Eye (tissue), 1 donor: Measurements from ENCODE around the gene GRIK2.
"Not testable (repeated sequence)": the region's sequence is repeated elsewhere in the genome, so short reads cannot be mapped to it uniquely, and the experiment has no call there.

Source experiments
- DNase-seq: peaks from one replicate; pipeline ENCODE4 v3.0.0-alpha.2; 2015

The GRIK2 gene

GRCh38 chr6:101541894-101542293 lies 148.4 kb downstream of the GRIK2 start:
- DNase-seq, result no peak

- no peak for DNase-seq
Measured at GRCh38 chr6:101543796-101544195, 150.3 kb downstream of the GRIK2 start.

- no peak for DNase-seq
Measured at GRCh38 chr6:101544286-101544685, 150.8 kb downstream of the GRIK2 start.

- DNase-seq, result no peak
Measured at GRCh38 chr6:101545191-101545590, 151.7 kb downstream of the GRIK2 start.

GRCh38 chr6:101550451-101550850 lies 156.9 kb downstream of the GRIK2 start:
- no peak for DNase-seq

GRCh38 chr6:101554231-101554630 lies 160.7 kb downstream of the GRIK2 start:
- DNase-seq, result no peak

- no peak for DNase-seq
Measured at GRCh38 chr6:101558712-101559111, 165.2 kb downstream of the GRIK2 start.

GRCh38 chr6:101572627-101573026 lies 179.1 kb downstream of the GRIK2 start:
- no peak for DNase-seq

GRCh38 chr6:101577091-101577490 lies 183.6 kb downstream of the GRIK2 start:
- DNase-seq, result no peak

GRCh38 chr6:101578306-101578705 lies 184.8 kb downstream of the GRIK2 start:
- no peak for DNase-seq

GRCh38 chr6:101582792-101583191 lies 189.3 kb downstream of the GRIK2 start:
- DNase-seq, result peak; percentile 3

- DNase-seq, result no peak
Measured at GRCh38 chr6:101585501-101585900, 192.0 kb downstream of the GRIK2 start.

GRCh38 chr6:101588343-101588742 lies 194.8 kb downstream of the GRIK2 start:
- no peak for DNase-seq

GRCh38 chr6:101595276-101595675 lies 201.8 kb downstream of the GRIK2 start:
- DNase-seq, result no peak

- no peak for DNase-seq
Measured at GRCh38 chr6:101597693-101598092, 204.2 kb downstream of the GRIK2 start.

GRCh38 chr6:101605426-101605825 lies 211.9 kb downstream of the GRIK2 start:
- no peak for DNase-seq

GRCh38 chr6:101605874-101606273 lies 212.4 kb downstream of the GRIK2 start:
- no peak for DNase-seq

- no peak for DNase-seq
Measured at GRCh38 chr6:101607111-101607690, 213.7 kb downstream of the GRIK2 start.

- no peak for DNase-seq
Measured at GRCh38 chr6:101608703-101609102, 215.2 kb downstream of the GRIK2 start.

- DNase-seq, result no peak
Measured at GRCh38 chr6:101613556-101613955, 220.0 kb downstream of the GRIK2 start.

- DNase-seq, result no peak
Measured at GRCh38 chr6:101614774-101615173, 221.3 kb downstream of the GRIK2 start.

- peak; percentile 46 for DNase-seq
Measured at GRCh38 chr6:101626269-101626668, 232.8 kb downstream of the GRIK2 start.

- no peak for DNase-seq
Measured at GRCh38 chr6:101630941-101631340, 237.4 kb downstream of the GRIK2 start.

GRCh38 chr6:101633081-101633480 lies 239.6 kb downstream of the GRIK2 start:
- DNase-seq, result no peak

- not testable (repeated sequence) for DNase-seq
Measured at GRCh38 chr6:101638865-101639264, 245.4 kb downstream of the GRIK2 start.

- DNase-seq, result peak; percentile 13
Measured at GRCh38 chr6:101640131-101640530, 246.6 kb downstream of the GRIK2 start.
